Activated naive CD4-positive, alpha-beta T cell treated with Interleukin-2 at 50 U/mL for 16 hours (primary cell): ENCODE results near the gene GNAQ.
"Not testable (repeated sequence)": the region's sequence is repeated elsewhere in the genome, so short reads cannot be mapped to it uniquely, and the experiment has no call there.

Source experiments
- DNase-seq: peaks from one replicate; pipeline ENCODE4 v3.0.0-alpha.2; 2020

Gene GNAQ

DNA sequence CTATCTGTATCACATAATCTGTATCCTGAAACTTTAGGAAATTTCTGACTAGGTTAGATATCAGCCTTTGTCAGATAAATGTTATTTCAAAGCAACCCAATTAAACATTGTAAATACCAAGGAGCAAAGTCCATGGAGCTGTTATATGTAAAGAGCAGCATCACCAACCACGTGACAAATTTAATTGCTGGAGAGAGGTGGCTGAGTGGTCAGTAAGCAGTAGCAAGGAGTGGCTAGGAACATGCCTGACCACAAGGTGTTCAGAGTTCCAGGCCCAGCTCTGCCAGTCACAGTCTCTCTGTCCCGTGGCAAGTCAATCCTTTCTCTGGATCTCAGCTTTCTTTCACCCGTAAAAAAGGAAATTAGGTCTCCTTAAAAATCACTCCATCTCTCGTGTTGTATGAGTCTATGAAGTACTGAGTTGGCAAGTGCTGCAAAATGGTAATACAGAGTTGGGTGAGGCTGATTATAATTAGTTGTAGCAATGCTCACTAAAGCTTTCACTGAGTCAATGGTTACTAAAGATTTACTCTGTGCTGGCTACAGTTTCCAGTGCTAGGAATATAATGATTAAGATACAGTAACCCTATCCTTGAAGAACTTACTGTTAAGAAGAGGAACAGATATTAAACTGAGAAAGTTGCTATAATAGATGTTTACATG, 166.1 kb downstream of the GNAQ start:
- DNase-seq, result no peak

DNA sequence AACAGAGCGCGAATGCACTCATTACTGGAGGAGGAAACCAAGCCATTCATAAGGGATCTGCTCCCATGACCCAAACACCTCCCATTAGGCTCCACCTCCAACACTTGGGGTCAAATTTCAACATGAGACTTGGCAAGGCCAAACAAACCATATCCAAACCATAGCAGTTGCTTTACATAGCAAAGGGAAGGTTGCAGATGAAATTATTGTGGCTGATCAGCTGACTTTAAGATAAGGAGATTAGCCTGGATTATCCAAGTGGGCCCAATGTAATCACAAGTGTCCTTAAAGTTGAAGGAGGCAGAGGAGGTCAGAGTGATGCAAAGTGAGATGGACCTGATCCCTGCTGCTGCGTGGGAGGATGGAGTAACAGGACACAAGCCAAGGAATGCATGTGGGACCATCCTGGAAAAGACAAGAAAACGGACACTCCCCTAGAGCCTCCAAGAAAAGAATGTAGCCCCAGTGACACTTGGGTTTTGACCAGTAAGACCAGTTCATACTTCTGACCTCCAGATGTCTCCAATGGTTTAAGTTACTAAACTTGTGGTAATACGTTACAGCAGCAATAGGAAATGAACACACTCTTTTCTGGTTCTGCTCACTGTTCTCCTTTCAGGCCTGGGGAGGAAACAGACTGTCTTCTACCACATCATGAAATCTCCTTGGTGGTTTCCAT, 167.3 kb downstream of the GNAQ start:
- DNase-seq, result no peak

DNA sequence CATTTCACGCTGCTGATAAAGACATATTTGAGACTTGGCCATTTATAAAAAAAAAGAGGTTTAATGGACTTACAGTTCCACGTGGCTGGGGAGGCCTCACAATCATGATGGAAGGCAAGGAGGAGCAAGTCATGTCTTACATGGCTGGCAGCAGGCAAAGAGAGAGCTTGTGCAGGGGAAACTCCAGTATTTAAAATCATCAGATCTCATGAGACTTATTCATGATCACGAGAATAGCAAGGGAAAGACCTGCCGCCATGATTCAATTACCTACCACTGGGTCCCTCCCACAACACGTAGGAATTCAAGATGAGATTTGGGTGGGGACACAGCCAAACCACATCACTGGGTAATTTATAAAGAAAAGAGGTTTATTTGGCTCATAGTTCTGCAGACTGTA, 168.0 kb downstream of the GNAQ start:
- not testable (repeated sequence) for DNase-seq

DNA sequence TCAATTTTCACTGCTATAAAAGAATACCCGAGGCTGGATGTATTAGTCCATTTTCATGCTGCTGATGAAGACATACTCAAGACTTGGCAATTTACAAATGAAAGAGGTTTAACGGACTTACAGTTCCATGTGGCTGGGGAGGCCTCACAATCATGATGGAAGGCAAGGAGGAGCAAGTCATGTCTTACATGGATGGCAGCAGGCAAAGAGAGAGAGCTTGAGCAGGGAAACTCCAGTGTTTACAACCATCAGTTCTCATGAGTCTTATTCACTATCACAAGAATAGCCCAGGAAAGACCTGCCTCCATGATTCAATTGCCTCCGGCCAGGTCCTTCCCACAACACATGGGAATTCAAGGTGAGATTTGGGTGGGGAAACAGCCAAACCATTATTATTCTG, 170.7 kb downstream of the GNAQ start:
- DNase-seq, result not testable (repeated sequence)

DNA sequence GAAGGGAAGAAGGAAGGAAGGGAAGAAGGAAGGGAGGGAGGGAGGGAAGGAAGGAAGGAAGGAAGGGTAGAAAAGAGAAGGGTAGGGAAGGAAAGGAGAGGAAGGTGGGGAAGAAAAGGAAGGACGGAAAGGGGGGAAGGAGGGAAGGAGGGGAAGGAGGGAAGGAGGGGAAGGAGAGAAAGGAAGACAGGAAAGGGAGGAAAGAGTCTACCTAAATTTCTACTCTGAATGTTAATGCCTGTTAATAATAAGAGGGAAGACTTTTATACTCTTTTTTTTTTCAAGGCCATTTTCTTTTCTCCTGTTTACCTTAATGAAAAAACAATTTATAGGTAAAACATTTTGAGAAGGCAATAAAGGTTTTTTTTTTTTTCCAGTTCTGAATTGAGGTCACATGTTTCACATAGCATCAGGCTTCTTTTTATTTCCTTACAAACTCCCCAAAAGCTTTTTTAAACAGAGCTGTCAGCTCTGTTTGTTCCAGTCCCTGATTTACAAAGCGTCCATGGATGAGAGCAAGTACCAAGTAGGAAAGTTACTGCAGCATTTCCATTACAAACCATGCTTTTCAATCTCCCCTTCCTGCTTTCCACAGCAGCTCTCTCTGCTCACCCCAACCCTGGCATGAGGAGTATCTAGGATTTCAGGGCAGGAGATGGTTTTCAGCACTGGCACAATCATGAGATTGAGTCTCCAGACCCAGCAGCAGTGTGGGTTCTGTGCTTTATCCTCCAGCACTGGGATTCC, 173.9 kb downstream of the GNAQ start:
- no peak for DNase-seq

DNA sequence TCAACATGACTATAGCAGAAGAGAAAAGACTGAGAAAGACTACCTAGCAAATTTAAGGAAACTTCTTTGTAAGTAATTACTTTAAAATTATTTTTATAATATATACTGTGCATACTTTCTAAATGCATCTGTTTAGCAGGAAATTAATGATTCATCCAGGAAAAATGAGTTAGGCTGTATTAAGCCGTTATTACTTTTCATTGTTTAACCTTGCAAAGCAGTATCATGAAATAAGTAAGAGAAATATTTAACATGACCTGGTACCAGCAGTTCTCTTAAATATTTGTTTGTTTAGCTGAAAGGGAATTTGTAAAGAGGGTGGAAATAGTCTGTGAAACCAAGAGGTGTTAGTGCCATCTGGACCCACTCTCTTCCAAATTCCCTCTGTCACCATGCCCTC, 175.0 kb downstream of the GNAQ start:
- DNase-seq, result no peak

DNA sequence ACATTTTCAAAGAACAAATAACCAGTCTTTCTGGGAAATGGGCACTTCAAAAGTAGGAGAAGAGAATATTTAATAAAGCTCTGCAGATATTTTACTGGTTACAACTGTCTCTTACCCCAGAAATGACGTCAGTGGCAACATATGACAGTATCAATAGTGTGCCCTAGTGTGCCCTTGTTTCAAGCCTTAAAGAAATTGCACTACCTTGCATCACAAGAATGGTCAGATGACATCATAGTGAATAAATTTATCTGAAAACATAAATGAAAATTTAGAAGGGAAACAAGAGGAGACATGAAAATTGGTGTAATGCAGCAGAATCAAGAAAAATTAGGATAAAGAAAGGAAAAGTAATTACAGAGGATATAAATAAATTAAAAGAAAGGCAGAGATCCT, 176.7 kb downstream of the GNAQ start:
- DNase-seq, result no peak

DNA sequence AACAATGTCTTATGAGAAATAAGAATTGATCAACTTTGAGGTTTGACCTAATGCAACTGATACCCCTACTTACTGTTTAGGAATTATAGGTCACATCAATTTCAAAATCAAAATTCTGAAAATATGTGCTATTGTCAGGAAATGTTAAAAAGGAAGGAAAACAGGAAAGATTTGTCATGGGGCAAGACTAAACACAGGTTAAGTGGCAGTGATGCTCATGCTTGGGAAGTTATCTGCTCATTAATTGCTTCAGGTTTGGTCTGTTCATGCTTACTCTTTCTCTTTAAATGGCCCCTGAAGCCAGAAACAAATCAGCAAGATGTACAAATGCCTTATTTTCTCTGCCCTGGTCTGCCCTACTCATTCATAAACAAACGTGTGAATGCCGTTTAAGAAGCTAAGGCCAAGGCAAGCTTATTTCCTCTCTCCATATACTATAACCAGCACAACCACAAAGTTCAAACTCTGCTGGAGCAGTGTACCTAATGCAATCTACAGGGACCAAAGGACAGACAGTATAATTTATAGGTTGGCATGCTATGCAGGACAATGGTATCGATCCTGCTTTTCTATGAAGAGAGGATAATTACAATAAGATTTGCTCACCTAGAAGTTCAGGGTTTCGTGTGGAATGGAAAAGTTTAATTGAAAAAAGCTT, 177.2 kb downstream of the GNAQ start:
- DNase-seq, result no peak

DNA sequence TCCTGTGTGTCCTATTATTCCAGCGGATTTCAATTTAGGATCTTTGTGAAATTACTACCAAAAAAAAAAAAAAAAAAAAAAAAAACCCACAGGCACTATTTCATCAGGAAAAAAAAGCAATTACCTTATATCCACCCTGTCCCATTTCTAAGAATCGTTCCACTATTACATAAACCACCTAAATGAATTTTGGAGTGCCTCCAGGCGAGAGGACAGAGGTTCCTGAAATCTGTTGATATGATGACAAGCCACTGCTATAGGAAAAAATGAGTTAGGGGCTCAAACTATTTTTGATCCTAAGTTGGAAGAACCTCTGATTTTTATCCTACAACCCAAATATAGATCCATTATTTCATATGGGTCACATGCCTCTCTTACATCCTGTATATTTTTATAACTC, 177.9 kb downstream of the GNAQ start:
- DNase-seq, result no peak

DNA sequence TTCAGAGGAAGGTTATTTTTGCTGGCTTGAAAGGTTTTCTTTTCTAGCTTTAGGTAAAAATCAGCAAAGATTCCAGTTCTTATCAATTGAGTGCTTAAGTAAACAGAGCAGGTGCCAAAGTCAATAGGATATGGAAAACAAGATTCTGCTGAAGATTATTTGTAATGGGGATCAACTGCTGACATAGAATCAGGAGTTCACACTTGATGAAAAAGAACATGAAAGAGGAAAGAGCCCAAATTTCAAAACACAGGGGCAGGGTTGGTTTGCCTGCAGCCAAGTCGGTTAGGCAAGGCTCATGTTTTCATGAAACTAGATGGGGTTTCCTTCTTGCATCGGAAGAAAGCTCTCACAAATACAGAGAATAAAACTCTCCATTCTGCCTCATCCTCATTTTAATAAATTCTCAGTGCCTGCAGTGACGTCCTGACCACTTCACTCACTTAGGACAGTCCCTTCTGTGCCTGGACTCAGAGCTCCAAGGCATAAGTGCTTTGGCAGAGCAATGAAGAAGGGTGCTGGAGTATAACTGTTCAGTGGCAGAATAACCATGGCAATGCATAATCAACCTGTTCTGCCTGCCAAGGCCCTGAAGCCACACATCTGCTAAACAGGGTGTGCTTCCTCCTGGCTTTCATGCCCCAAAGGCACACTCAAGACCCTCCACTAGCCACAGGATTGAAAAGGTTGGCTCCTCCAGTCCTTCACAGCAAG, 179.6 kb downstream of the GNAQ start:
- DNase-seq, result no peak

DNA sequence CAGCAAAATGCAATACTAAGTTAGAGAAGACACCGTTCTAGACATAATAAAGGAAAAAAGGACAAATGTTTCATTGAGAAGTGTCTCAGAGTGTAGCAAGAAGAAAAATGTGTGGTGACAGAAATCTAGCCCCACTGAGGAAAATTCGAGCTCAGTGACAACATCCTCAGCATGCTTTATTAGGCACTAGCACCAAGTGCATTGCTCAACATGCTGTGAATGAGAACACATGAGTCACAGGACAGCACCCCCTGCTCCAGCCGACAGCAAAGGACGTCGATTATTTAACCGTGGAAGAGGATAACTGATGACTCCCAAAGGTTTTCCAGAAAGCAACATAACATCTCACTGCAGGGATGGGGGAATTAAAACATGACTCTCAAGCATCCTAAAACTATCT, 182.7 kb downstream of the GNAQ start:
- no peak for DNase-seq

DNA sequence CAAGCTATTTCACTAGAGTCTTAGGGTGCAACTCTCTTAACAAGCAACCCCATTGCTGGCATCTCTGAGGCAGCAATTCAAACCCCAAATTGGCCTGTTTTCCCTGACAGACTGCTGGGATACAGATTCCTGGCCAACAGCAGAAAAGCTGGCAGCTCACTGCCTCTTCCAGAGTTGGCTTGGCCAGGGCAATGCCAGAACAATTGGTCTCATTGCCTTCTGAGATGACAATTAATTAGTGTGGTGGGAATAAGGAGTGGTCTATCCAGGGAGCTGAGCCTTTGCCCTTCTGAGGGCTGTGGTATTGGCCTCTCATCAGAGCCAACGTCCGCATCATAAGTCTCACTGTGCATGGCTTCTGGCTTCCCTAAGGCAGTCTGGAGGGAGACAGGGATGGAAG, 183.2 kb downstream of the GNAQ start:
- DNase-seq, result no peak

DNA sequence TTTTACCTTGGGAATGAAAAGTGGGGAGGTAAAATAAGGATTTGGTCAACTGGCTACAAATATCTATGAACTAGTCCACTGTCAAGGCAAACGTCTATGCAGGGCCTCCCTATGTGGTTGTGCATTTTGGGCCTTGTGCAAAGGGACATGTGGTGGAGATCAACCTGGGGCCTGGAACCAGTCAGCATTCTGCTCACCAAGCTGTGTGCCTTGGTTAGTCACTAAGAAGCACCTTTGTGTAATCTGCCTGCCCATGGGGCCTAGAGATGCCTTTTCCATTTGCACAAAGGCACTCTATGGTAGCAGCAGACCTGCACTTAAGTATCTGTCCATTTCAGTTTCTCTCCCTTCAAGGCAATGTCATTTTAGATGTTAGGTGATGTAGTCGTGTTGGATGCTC, 184.0 kb downstream of the GNAQ start:
- DNase-seq, result no peak

DNA sequence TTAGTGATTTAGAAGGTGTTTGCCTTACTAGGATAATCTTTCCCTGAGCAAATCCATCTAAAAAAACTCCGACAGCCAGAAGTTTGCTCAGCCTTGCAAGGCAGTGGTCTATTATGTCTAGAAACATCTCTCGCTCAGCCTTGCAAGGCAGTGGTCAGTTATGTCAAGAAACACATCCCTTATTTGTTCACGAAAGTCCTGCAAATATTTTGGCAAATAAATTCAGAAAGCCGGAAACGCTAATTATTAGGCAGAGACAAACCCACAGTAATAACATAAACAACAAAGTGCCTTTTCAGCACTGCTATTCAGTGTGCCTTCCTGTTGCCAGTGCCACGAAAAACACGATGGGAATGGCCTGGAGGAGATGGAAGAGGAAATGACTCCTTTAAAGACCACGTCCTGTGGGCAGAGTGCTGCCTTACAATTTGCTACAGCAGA, 184.5 kb downstream of the GNAQ start:
- DNase-seq, result no peak

DNA sequence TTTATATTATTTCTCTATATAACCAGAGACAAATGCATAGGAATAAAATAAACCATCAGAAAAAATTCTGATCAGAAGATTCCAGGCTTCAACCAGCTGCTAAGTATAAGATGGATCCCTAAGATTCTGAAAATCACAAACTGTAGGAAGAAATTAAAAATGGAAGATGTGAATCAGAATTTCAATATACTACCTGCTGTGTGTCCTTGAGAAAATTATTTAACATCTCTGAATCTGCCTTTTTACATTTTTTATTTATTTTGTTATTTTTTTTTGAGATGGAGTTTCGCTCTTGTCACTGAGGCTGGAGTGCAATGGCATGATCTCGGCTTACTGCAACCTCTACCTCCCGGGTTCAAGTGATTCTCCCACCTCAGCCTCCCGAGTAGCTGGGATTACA, 187.2 kb downstream of the GNAQ start:
- no peak for DNase-seq

DNA sequence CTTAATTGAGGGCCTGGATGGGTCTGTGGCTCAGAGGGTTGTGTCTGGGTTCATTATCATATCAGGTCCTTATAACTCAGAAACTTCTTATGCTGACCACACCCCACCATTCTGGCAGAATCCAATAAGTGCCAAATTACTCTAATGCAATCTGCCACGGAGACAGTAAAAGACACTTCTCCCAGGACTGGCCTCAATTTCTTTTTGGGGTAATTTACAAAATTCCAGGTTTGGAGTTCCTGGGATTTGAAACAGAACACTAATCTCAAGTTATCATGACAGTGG, 187.8 kb downstream of the GNAQ start:
- DNase-seq, result no peak

DNA sequence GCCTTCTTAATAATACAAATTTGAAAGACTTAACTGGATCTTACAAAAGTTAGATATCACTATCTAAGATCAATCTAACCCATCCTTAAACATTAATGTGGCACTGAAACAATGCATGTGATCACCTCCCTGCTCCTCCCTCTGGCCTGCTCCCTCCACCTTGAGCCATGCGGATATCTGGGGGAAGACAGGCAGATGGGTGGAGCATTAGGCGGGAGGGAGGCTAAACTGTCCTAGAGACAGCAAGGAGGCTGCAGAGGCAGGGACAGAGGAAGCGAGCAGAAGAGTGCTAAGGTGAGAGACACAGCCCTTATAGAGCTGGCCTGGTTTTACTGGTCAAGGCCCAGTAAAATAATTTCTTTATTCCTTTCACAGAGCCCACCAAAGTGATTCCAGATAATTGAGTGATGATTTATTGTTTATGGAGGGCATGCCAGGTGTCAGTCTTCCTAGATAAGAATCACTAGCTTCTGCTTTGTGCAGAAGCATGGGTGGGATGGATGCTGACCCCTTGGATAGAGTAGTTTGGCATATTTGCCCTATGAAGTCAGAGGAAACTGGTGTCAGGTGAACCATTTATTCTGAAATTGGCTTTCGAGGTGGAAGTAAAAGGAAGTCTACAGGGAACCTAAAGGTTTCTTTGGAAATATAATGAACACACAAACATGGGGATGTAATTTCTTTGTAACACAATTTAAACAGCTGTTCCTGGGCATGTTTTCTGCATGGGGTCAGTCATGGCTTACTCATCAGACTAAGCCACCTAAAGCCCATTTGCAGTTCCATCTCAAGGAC, 188.3 kb downstream of the GNAQ start:
- DNase-seq, result no peak

DNA sequence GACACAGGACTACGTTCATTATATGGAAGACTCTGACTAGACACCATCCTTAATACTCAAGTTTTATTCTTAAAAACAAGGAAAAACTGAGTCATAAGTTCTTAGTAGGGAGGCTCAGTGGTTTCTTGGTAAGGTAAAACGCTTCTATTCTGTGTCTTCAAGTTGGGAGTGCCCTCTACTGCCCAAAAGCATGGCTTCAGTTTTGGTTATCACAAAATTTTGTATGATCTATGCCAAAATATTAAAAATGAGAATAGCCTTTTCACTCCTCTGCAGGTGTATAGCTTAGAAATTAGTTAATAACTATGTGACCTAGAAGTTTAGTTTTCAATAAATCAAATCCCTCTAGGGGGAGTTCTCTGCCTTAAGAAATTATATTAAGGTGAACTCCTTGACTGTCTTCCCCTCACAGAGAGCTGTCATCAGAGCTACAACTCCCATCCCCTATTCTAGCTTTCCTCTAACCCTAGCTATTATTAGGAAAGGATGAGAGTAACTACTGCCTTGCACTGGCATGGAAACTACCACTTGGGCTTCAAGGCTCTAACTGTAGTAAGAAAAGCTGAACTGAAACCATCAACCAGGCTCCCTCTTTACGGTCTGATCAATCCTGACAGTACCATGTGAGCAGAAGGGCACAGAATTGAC, 189.7 kb downstream of the GNAQ start:
- no peak for DNase-seq

DNA sequence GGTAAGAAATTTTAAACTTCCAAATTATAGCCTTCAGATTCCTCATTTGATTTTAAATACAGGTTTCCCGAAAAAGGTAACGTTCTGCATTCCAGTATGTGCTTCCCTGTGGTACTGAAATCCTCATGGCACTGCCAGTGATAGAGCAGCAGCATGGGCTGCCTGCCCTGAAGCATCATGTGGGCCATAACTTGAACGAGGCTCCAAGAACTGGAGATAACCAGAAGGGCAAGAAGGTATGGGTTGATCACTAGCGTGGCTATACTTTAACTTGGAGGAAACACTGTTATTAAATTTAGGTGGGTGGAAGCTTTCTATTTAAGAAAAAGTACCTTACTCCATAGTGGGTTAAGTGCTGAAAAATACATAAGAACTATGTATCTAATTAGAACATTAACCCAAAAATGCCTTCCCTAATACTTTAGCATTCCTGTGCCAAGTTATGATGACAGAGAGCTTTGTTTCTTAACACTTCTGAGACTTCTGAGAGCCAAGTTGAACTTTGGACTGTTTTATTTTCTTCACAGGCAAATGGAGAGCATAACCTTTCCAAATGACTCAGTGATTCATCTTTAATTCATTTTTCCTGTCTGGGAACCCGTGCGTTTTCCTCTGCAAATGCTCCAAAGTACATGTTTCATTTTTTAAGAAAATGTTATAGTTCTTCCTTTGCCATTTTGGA, 192.0 kb downstream of the GNAQ start:
- no peak for DNase-seq

DNA sequence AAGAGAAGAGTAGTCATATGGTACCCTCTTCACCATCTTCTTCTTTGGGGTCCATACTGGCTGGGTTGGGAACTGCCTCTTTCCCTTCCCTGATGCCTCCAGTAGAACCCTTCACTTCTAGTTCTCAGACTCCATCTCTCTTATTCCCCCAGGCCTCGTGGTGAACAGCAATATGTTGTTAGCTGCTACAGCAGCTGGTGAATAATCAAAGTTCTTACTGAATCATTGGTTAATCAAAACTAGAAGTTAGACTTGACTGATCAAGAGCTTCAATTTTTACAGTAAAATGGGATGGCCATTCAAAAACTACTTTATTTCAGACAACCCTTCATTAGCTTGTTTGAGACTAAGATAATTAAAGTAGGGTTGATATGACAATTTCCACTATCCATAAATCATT, 192.6 kb downstream of the GNAQ start:
- DNase-seq, result no peak

DNA sequence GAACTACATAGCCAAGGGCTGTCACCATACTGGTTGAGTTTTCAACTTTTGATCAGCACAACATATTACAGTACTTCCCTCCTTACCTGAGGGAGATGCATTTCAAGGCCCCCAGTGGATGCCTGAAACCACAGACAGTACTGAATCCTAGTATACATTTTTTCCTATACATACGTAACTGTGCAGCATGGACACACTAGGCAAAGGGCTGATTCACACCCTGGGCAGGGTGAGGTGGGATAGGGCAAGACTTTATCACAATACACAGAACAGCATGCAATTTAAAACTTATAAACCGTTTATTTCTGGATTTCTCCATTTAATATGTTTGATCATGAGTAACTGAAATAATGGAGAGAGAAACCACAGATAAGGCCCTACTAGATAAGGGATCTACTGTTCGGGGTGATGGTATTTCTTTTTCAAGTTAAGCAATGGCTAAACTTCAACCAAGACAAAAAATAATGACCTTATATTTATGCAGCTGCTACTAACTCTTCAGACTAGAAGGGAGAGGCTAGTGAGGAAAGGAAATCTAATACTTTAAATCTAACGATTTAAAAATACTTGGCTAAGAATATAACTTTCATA, 196.6 kb downstream of the GNAQ start:
- DNase-seq, result no peak
